Nephron progenitor cell (in vitro differentiated cells): ENCODE results near the gene SLAMF7.

ENCODE experiments used
- DNase-seq: peaks from one replicate; pipeline ENCODE4 v3.0.0; 2021
- H3K27ac Mint-ChIP-seq: 2 replicates; pipeline ENCODE4 v1.8.0; 2021; ENCODE audit warnings: mild to moderate bottlenecking, moderate library complexity, mixed read lengths
- H3K27me3 Mint-ChIP-seq: 2 replicates; pipeline ENCODE4 v1.8.0; 2021; ENCODE audit warnings: mild to moderate bottlenecking, low read depth, mixed read lengths; ENCODE audit not compliant: poor library complexity
- H3K36me3 Mint-ChIP-seq: 2 replicates; pipeline ENCODE4 v1.8.0; 2021; ENCODE audit warnings: low read depth, mixed read lengths
- H3K4me1 Mint-ChIP-seq: 2 replicates; pipeline ENCODE4 v1.8.0; 2021; ENCODE audit warnings: mixed read lengths
- H3K4me3 Mint-ChIP-seq: 2 replicates; pipeline ENCODE4 v1.8.0; 2021; ENCODE audit warnings: mild to moderate bottlenecking, moderate library complexity, mixed read lengths
- H3K9me3 Mint-ChIP-seq: 2 replicates; pipeline ENCODE4 v1.8.0; 2021; ENCODE audit warnings: mild to moderate bottlenecking, moderate library complexity, mixed read lengths
- CTCF ChIP-seq: fragments of 200-600 bp; sonication (generic); IDR thresholded peaks from 2 replicates; pipeline ENCODE4 v1.5.0; 2021; ENCODE audit warnings: antibody characterized with exemption

Gene SLAMF7

GRCh38 chr1:160731990-160732389, 7.1 kb upstream of the SLAMF7 start:
- TF ChIP-seq CTCF, result no peak
- Mint-ChIP-seq H3K27me3 (peaks cover 2% of the 10 kb centered on the region), H3K4me3 (no peak overlapping the region), H3K4me1 (no peaks in the 10 kb centered on the region), H3K9me3 (peaks cover 41% of the 10 kb centered on the region), H3K27ac (no peak overlapping the region), H3K36me3 (peaks cover 10% of the 10 kb centered on the region)
- DNase-seq, result no peak

GRCh38 chr1:160733898-160734297, 5.1 kb upstream of the SLAMF7 start:
- H3K27ac Mint-ChIP-seq, result no peak overlapping the region
- DNase-seq, result no peak
- TF ChIP-seq CTCF, result no peak
- peaks cover 10% of the 10 kb centered on the region for H3K36me3 Mint-ChIP-seq
- H3K4me3 Mint-ChIP-seq, result no peak overlapping the region
- peaks cover 51% of the 10 kb centered on the region for H3K9me3 Mint-ChIP-seq
- H3K27me3 Mint-ChIP-seq, result peaks cover 4% of the 10 kb centered on the region
- H3K4me1 Mint-ChIP-seq, result no peaks in the 10 kb centered on the region

- H3K4me1 Mint-ChIP-seq, result no peaks in the 10 kb centered on the region
- no peak overlapping the region for H3K27ac Mint-ChIP-seq
- H3K4me3 Mint-ChIP-seq, result no peak overlapping the region
- peaks cover 10% of the 10 kb centered on the region for H3K36me3 Mint-ChIP-seq
- H3K27me3 Mint-ChIP-seq, result peaks cover 4% of the 10 kb centered on the region
- TF ChIP-seq CTCF, result no peak
- peaks cover 51% of the 10 kb centered on the region for H3K9me3 Mint-ChIP-seq
- no peak for DNase-seq
Observed at GRCh38 chr1:160734301-160734700, 4.7 kb upstream of the SLAMF7 start.

- Mint-ChIP-seq H3K27me3 (peaks cover 4% of the 10 kb centered on the region), H3K27ac (no peak overlapping the region), H3K9me3 (peaks cover 43% of the 10 kb centered on the region), H3K4me3 (no peak overlapping the region), H3K36me3 (peaks cover 10% of the 10 kb centered on the region), H3K4me1 (peaks cover 21% of the 10 kb centered on the region)
- no peak for TF ChIP-seq CTCF
- no peak for DNase-seq
Observed at GRCh38 chr1:160738271-160738670, 776 bp upstream of the SLAMF7 start.

GRCh38 chr1:160740133-160740688, 1.2 kb downstream of the SLAMF7 start:
- Mint-ChIP-seq H3K9me3 (peaks cover 27% of the 10 kb centered on the region), H3K36me3 (peaks cover 10% of the 10 kb centered on the region), H3K27ac (no peak overlapping the region), H3K27me3 (peaks cover 4% of the 10 kb centered on the region), H3K4me1 (peaks cover 38% of the 10 kb centered on the region), H3K4me3 (no peak overlapping the region)
- TF ChIP-seq CTCF, result no peak
- no peak for DNase-seq

- peaks cover 7% of the 10 kb centered on the region for H3K36me3 Mint-ChIP-seq
- H3K4me3 Mint-ChIP-seq, result no peak overlapping the region
- no peak overlapping the region for H3K27ac Mint-ChIP-seq
- peaks cover 4% of the 10 kb centered on the region for H3K27me3 Mint-ChIP-seq
- H3K4me1 Mint-ChIP-seq, result peaks cover 47% of the 10 kb centered on the region
- DNase-seq, result no peak
- no peak for TF ChIP-seq CTCF
- H3K9me3 Mint-ChIP-seq, result peaks cover 19% of the 10 kb centered on the region
Observed at GRCh38 chr1:160741092-160741501, 2.0 kb downstream of the SLAMF7 start.
